ENCODE data around the gene ROR1. TPM values are rescaled to one million over a fixed set of nuclear protein-coding genes. Genes with fewer than 3 reads are reported as not detected.

Gene ROR1
- total RNA-seq, 2 donors from 2014 or later: 12.9 to 40.8 TPM

DNA sequence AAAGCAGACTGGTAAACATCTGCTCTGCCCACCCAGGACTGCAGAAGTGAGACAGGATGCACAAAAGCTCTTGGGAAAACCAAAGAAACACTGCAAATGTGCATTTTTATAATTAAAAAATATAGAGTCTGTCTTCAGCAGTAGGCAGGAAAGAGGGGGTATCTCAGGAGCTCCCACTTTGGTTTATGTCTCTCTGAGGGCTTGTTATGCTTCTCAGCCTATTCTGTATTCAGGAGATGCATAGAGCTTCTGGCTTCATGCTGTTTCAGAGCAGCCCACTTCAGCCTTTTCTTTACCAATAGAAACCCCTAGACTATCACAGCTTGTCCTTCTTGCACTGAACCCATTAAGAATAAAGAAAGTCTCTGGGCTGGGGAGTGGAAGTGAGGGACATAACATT is 148.0 kb downstream of the ROR1 start:
- no peak overlapping the region for H3K4me3 ChIP-seq
- H3K27ac ChIP-seq: peak overlapping the region in 1 of 2 donors; percentile 76
- no peak for TF ChIP-seq CTCF (IDR thresholded peaks at IDR 0.05)
- DNase-seq (ENCODE audit: low spot score): no peak
- H3K9me3 ChIP-seq: no peaks in the 10 kb centered on the region
- no peaks in the 10 kb centered on the region for H3K27me3 ChIP-seq
- no peaks in the 10 kb centered on the region for H3K36me3 ChIP-seq
- H3K4me1 ChIP-seq: peaks cover 0 to 29% of the 10 kb centered on the region in 2 donors

DNA sequence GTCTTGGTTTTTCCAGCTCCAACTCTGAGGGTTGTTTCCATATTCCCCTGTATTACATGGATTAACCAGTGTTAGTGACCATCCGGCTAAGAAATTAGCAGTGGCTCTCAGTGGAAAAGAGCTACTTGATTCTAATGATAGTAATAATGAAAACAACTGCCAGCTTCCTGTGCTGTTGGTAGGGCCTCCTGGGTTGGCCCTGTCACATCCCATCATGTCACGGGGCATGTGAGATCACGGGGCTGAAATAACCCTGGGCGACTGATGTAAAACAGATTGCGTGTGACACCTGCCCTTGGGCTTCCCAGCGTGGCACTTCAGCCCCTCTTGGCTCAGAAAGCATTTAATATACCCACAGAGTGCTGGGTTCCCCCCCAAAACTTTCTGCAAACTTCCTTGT is 149.0 kb downstream of the ROR1 start:
- no peak overlapping the region for H3K4me3 ChIP-seq
- H3K9me3 ChIP-seq: no peaks in the 10 kb centered on the region
- peak overlapping the region; percentile 56 to 76 for H3K27ac ChIP-seq
- H3K4me1 ChIP-seq: peaks cover 0 to 32% of the 10 kb centered on the region in 2 donors
- H3K36me3 ChIP-seq: no peaks in the 10 kb centered on the region
- TF ChIP-seq CTCF (IDR thresholded peaks at IDR 0.05): no peak
- DNase-seq (ENCODE audit: low spot score): no peak
- H3K27me3 ChIP-seq: no peaks in the 10 kb centered on the region

DNA sequence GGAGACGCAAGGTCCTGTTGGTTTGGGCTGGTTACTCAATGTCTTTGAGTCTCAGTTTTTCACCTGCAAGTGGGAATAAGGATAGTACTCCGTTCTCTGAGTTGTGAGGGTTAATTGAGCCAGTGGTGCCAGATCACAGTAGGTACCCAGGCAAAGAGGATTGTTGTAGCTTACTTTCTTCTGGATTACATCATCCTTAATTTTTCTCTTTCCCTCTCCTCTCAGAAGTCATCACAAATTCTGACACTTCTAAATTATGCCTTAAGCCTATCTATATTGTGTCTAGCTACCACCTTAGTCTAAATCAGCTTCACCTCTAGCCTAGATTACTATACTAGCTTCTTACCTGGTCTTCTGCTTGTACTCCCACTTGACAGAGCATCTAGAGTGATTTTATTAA is 149.5 kb downstream of the ROR1 start:
- H3K36me3 ChIP-seq: no peaks in the 10 kb centered on the region
- DNase-seq (ENCODE audit: low spot score): no peak

GRCh38 chr1:63924600-63924999 is 150.8 kb downstream of the ROR1 start:
- Histone ChIP-seq H3K9me3 (no peaks in the 10 kb centered on the region), H3K4me1 (peaks cover 0 to 44% of the 10 kb centered on the region in 2 donors), H3K27me3 (no peaks in the 10 kb centered on the region), H3K27ac (peak overlapping the region in 1 of 2 donors; percentile 76), H3K4me3 (no peak overlapping the region), H3K36me3 (no peaks in the 10 kb centered on the region)
- no peak for TF ChIP-seq CTCF (IDR thresholded peaks at IDR 0.05)
- DNase-seq (ENCODE audit: low spot score): no peak

More for the DNA sequence above, 149.5 kb downstream of the ROR1 start:
- Histone ChIP-seq H3K27me3 (no peaks in the 10 kb centered on the region), H3K9me3 (no peaks in the 10 kb centered on the region), H3K27ac (peak overlapping the region; percentile 56 to 76), H3K4me1 (peaks cover 0 to 32% of the 10 kb centered on the region in 2 donors), H3K4me3 (no peak overlapping the region)
- no peak for TF ChIP-seq CTCF (IDR thresholded peaks at IDR 0.05)

GRCh38 chr1:63928186-63929105 is 154.6 kb downstream of the ROR1 start:
- H3K4me3 ChIP-seq: no peak overlapping the region
- H3K27ac ChIP-seq: peak overlapping the region; percentile 68 to 84
- DNase-seq (ENCODE audit: low spot score): no peak
- no peak for TF ChIP-seq CTCF (IDR thresholded peaks at IDR 0.05)
- H3K36me3 ChIP-seq: no peaks in the 10 kb centered on the region
- H3K27me3 ChIP-seq: no peaks in the 10 kb centered on the region
- H3K9me3 ChIP-seq: no peaks in the 10 kb centered on the region
- peaks cover 0 to 21% of the 10 kb centered on the region in 2 donors for H3K4me1 ChIP-seq

Data from right atrium auricular region (tissue), 2 donors.